HEK293 (cell line): ENCODE results near the gene MFSD6L.

Source experiments
- CTCF ChIA-PET: fragments of 350-600 bp; formaldehyde crosslinking; extraction: SDS; loops from one replicate; lab custom pipeline; 2021; ENCODE audit warnings: antibody characterized with exemption; lab: Yijun Ruan, JAX
- POLR2A ChIA-PET: fragments of 300-600 bp; formaldehyde crosslinking; extraction: SDS; loops from one replicate; lab custom pipeline; 2020; ENCODE audit warnings: antibody characterized with exemption, inconsistent platforms; lab: Yijun Ruan, JAX
- H3K27ac ChIP-seq: fragments of 200-500 bp; sonication (Bioruptor generic); 2 replicates; pipeline ENCODE4 v1.5.1; 2014; ENCODE audit warnings: low read depth, low read length, control low read depth, inconsistent platforms; ENCODE audit errors: extremely low read depth
- H3K36me3 ChIP-seq, 2 experiments: fragments of 200-500 bp in 1 of 2; sonication (Bioruptor generic) in 1 of 2; 1 replicate in 1 of 2; 2 replicates in 1 of 2; pipeline ENCODE4 v1.5.1; 2014 to 2017; ENCODE audit warnings: inconsistent platforms in 2 of 2, low read length in 2 of 2; ENCODE audit not compliant: control insufficient read depth in 2 of 2, insufficient read depth in 1 of 2
- H3K4me1 ChIP-seq: fragments of 200-500 bp; sonication (Bioruptor generic); 2 replicates; pipeline ENCODE4 v1.5.1; 2014; ENCODE audit warnings: mild to moderate bottlenecking, low read length, inconsistent platforms; ENCODE audit not compliant: control insufficient read depth, insufficient read depth
- H3K4me3 ChIP-seq: 2 replicates; pipeline ENCODE4 v1.5.1; 2011; ENCODE audit warnings: low read depth, mild to moderate bottlenecking, control low read depth, low read length, moderate library complexity
- H3K9me3 ChIP-seq: fragments of 200-500 bp; sonication (Bioruptor generic); 2 replicates; pipeline ENCODE4 v1.5.1; 2014; ENCODE audit warnings: low read depth, low read length, inconsistent platforms; ENCODE audit not compliant: control insufficient read depth, insufficient read depth
- BCL11B ChIP-seq: fragments of 450-650 bp; formaldehyde crosslinking; IDR thresholded peaks from 2 replicates; pipeline ENCODE4 v1.5.1; 2016; ENCODE audit warnings: low read depth, missing biosample characterization, missing genetic modification characterization
- GLIS1 ChIP-seq: fragments of 450-650 bp; formaldehyde crosslinking; IDR thresholded peaks from 2 replicates; pipeline ENCODE4 v1.5.1; 2016; ENCODE audit warnings: missing biosample characterization, missing genetic modification characterization
- HOXC10 ChIP-seq: sonication (generic); formaldehyde crosslinking; IDR thresholded peaks from 2 replicates; pipeline ENCODE4 v1.8.1; 2023; ENCODE audit warnings: mild to moderate bottlenecking, missing genetic modification reagents
- KLF9 ChIP-seq: fragments of 450-650 bp; formaldehyde crosslinking; IDR thresholded peaks from 2 replicates; pipeline ENCODE4 v1.5.1; 2016; ENCODE audit warnings: missing biosample characterization, missing genetic modification characterization, low read depth
- TSHZ1 ChIP-seq: fragments of 450-650 bp; formaldehyde crosslinking; IDR thresholded peaks from 2 replicates; pipeline ENCODE4 v1.5.1; 2016; ENCODE audit warnings: missing biosample characterization, missing genetic modification characterization, borderline replicate concordance
- ZBTB8A ChIP-seq: fragments of 450-650 bp; formaldehyde crosslinking; IDR thresholded peaks from 2 replicates; pipeline ENCODE4 v1.5.1; 2016; ENCODE audit warnings: missing biosample characterization, missing genetic modification characterization
- ZEB2 ChIP-seq: fragments of 450-650 bp; formaldehyde crosslinking; IDR thresholded peaks from 2 replicates; pipeline ENCODE4 v1.5.1; 2016; ENCODE audit warnings: missing biosample characterization, missing genetic modification characterization
- ZFHX2 ChIP-seq: fragments of 450-650 bp; formaldehyde crosslinking; conservative IDR thresholded peaks from 2 replicates; pipeline ENCODE4 v1.5.1; 2016; ENCODE audit warnings: missing biosample characterization, missing genetic modification characterization
- ZNF138 ChIP-seq: fragments of 450-650 bp; formaldehyde crosslinking; IDR thresholded peaks from 2 replicates; pipeline ENCODE4 v1.5.1; 2016; ENCODE audit warnings: missing biosample characterization, missing genetic modification characterization, borderline replicate concordance
- ZNF146 ChIP-seq: fragments of 450-650 bp; formaldehyde crosslinking; IDR thresholded peaks from 2 replicates; pipeline ENCODE4 v1.5.1; 2016; ENCODE audit warnings: missing biosample characterization, missing genetic modification characterization
- ZNF19 ChIP-seq: fragments of 450-650 bp; formaldehyde crosslinking; IDR thresholded peaks from 2 replicates; pipeline ENCODE4; 2016; ENCODE audit warnings: missing biosample characterization, missing genetic modification characterization, low read depth
- ZNF302 ChIP-seq: fragments of 450-650 bp; formaldehyde crosslinking; IDR thresholded peaks from 2 replicates; pipeline ENCODE4 v1.5.1; 2016; ENCODE audit warnings: missing biosample characterization, missing genetic modification characterization, low read depth
- ZNF37A ChIP-seq: fragments of 450-650 bp; IDR thresholded peaks from 2 replicates; pipeline ENCODE4 v1.5.1; 2018; ENCODE audit warnings: missing biosample characterization, missing genetic modification characterization
- ZNF426 ChIP-seq: fragments of 450-650 bp; formaldehyde crosslinking; IDR thresholded peaks from 2 replicates; pipeline ENCODE4 v1.5.1; 2017; ENCODE audit warnings: missing biosample characterization, missing genetic modification characterization, mild to moderate bottlenecking, inconsistent platforms, moderate library complexity
- ZNF571 ChIP-seq: fragments of 450-650 bp; formaldehyde crosslinking; IDR thresholded peaks from 2 replicates; pipeline ENCODE4 v1.5.0; 2017; ENCODE audit warnings: missing biosample characterization, missing genetic modification characterization
- ZNF623 ChIP-seq: fragments of 450-650 bp; formaldehyde crosslinking; IDR thresholded peaks from 2 replicates; pipeline ENCODE4 v1.5.1; 2016; ENCODE audit warnings: missing biosample characterization, missing genetic modification characterization
- ZSCAN30 ChIP-seq: fragments of 450-650 bp; IDR thresholded peaks from 2 replicates; pipeline ENCODE4 v1.5.1; 2018; ENCODE audit warnings: missing biosample characterization, mild to moderate bottlenecking, missing genetic modification characterization, moderate library complexity
- ZSCAN4 ChIP-seq: fragments of 450-650 bp; formaldehyde crosslinking; IDR thresholded peaks from 2 replicates; pipeline ENCODE4 v1.5.1; 2017; ENCODE audit warnings: missing biosample characterization, missing genetic modification characterization
- TF ChIP-seq, protein P1 (sequence below): fragments of 450-650 bp; formaldehyde crosslinking; IDR thresholded peaks from 2 replicates; pipeline ENCODE4 v1.5.1; 2017; ENCODE audit warnings: missing biosample characterization, missing genetic modification characterization
- TF ChIP-seq, protein P2 (sequence below): fragments of 450-650 bp; formaldehyde crosslinking; IDR thresholded peaks from 2 replicates; pipeline ENCODE4 v1.5.1; 2016; ENCODE audit warnings: missing biosample characterization, missing genetic modification characterization
- TF ChIP-seq, protein P3 (sequence below): fragments of 450-650 bp; formaldehyde crosslinking; IDR thresholded peaks from 2 replicates; pipeline ENCODE4 v1.5.1; 2016; ENCODE audit warnings: missing biosample characterization, missing genetic modification characterization

Gene MFSD6L

DNA sequence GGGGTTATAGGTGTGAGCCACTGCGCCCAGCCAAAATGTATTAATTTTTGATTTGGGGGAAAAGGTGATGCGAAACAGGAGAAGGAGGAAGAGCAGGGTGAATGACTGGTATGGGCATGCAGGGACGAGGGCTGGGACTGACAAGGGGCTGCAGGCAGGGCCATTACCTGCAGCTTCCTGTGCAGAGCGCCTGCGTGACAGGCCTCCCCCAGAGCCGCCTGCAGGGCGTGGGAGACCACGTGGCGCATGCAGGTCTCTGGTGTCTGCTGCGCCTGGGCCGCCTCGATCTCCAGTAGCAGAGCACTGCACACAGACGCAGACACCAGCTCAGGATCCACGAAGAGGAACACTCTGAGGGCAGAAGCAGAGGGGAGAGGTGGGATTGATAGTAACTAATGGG lies 35.9 kb upstream of the MFSD6L start:
- Histone ChIP-seq H3K4me1 (no peaks in the 10 kb centered on the region), H3K9me3 (no peaks in the 10 kb centered on the region), H3K4me3 (no peak overlapping the region), H3K36me3 (no peaks in the 10 kb centered on the region), H3K27ac (no peak overlapping the region)
- CTCF ChIA-PET: interaction anchor here (0.6 to 1.3 kb wide), 3 partner anchors 10 to 54 kb away, joined by 3 to 4 read pairs (median 3); no protein-coding TSS in a partner anchor
- TF ChIP-seq ZNF146 (tag by site-specific recombination) (no peak), ZFHX2 (tag by site-specific recombination) (no peak), BCL11B (no peak), ZSCAN30 (tag by site-specific recombination) (no peak)
- TF ChIP-seq, protein P1, sequence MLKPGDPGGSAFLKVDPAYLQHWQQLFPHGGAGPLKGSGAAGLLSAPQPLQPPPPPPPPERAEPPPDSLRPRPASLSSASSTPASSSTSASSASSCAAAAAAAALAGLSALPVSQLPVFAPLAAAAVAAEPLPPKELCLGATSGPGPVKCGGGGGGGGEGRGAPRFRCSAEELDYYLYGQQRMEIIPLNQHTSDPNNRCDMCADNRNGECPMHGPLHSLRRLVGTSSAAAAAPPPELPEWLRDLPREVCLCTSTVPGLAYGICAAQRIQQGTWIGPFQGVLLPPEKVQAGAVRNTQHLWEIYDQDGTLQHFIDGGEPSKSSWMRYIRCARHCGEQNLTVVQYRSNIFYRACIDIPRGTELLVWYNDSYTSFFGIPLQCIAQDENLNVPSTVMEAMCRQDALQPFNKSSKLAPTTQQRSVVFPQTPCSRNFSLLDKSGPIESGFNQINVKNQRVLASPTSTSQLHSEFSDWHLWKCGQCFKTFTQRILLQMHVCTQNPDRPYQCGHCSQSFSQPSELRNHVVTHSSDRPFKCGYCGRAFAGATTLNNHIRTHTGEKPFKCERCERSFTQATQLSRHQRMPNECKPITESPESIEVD (tag by site-specific recombination): no peak
- POLR2A ChIA-PET: no interaction called here

DNA sequence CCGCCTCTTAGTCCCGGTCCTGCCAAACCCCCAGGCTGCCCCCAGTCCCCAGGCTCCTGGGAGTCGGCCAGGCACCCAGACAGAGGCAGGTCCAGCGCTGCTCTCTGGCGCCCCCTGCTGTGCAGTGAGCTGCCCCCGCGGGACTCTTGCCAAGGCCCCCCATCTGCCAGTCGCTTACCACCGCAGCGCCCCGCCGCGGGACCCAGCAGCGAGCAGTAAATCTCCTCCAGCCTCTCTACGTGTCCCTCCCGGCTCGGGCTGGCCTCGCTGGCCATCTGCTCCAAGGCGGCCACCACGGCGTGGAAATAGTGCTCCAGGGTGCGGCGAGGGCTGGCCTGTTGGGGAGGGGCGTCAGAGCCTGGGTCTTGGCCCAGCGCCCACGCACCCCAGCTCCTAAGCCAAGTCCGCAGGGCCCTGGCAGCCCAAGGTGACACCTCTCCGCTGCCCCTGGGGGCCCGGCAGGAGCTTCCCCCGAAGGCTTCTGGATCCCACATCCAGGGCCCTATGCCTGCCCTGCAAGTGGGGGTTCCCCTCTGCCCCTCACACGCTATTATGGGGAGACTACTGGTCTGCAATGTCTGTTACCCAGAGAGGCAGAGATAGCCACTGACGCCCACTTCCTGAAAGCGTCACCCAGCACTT lies 33.7 kb upstream of the MFSD6L start:
- H3K27ac ChIP-seq: no peak overlapping the region
- no peak overlapping the region for H3K4me3 ChIP-seq
- H3K4me1 ChIP-seq: no peaks in the 10 kb centered on the region
- CTCF ChIA-PET: interaction anchor here (0.5 to 3.4 kb wide), 26 partner anchors 8 to 871 kb away, joined by 3 to 25 read pairs (median 4); no protein-coding TSS in a partner anchor
- POLR2A ChIA-PET: no interaction called here
- no peaks in the 10 kb centered on the region for H3K9me3 ChIP-seq
- H3K36me3 ChIP-seq: no peaks in the 10 kb centered on the region
- TF ChIP-seq ZEB2 (0 out of 2 replicates have a peak, but pooled peaks have one; percentile 30), ZNF426 (tag by site-specific recombination) (no peak), ZNF138 (no peak), ZNF302 (tag by site-specific recombination) (no peak), TSHZ1 (no peak), GLIS1 (tag by site-specific recombination) (peak; percentile 92), HOXC10 (CRISPR knock-in tag) (no peak), ZBTB8A (tag by site-specific recombination) (no peak), KLF9 (tag by site-specific recombination) (no peak), ZNF571 (no peak), ZSCAN4 (tag by site-specific recombination) (no peak), ZNF19 (tag by site-specific recombination) (no peak), ZNF623 (tag by site-specific recombination) (no peak), ZNF37A (no peak)
- TF ChIP-seq, protein P2, sequence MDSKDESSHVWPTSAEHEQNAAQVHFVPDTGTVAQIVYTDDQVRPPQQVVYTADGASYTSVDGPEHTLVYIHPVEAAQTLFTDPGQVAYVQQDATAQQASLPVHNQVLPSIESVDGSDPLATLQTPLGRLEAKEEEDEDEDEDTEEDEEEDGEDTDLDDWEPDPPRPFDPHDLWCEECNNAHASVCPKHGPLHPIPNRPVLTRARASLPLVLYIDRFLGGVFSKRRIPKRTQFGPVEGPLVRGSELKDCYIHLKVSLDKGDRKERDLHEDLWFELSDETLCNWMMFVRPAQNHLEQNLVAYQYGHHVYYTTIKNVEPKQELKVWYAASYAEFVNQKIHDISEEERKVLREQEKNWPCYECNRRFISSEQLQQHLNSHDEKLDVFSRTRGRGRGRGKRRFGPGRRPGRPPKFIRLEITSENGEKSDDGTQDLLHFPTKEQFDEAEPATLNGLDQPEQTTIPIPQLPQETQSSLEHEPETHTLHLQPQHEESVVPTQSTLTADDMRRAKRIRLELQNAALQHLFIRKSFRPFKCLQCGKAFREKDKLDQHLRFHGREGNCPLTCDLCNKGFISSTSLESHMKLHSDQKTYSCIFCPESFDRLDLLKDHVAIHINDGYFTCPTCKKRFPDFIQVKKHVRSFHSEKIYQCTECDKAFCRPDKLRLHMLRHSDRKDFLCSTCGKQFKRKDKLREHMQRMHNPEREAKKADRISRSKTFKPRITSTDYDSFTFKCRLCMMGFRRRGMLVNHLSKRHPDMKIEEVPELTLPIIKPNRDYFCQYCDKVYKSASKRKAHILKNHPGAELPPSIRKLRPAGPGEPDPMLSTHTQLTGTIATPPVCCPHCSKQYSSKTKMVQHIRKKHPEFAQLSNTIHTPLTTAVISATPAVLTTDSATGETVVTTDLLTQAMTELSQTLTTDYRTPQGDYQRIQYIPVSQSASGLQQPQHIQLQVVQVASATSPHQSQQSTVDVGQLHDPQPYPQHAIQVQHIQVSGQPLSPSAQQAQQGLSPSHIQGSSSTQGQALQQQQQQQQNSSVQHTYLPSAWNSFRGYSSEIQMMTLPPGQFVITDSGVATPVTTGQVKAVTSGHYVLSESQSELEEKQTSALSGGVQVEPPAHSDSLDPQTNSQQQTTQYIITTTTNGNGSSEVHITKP: no peak
- TF ChIP-seq, protein P3, sequence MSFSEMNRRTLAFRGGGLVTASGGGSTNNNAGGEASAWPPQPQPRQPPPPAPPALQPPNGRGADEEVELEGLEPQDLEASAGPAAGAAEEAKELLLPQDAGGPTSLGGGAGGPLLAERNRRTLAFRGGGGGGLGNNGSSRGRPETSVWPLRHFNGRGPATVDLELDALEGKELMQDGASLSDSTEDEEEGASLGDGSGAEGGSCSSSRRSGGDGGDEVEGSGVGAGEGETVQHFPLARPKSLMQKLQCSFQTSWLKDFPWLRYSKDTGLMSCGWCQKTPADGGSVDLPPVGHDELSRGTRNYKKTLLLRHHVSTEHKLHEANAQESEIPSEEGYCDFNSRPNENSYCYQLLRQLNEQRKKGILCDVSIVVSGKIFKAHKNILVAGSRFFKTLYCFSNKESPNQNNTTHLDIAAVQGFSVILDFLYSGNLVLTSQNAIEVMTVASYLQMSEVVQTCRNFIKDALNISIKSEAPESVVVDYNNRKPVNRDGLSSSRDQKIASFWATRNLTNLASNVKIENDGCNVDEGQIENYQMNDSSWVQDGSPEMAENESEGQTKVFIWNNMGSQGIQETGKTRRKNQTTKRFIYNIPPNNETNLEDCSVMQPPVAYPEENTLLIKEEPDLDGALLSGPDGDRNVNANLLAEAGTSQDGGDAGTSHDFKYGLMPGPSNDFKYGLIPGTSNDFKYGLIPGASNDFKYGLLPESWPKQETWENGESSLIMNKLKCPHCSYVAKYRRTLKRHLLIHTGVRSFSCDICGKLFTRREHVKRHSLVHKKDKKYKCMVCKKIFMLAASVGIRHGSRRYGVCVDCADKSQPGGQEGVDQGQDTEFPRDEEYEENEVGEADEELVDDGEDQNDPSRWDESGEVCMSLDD: peak; percentile 48
